ENCODE data around the gene ARHGEF40.

The ARHGEF40 gene

GRCh38 chr14:21041676-21042433 is 28.2 kb upstream of the ARHGEF40 start, which contains the start of gene RNASE7:
TSS of gene RNASE7 (plus strand) at chr14:21042362. CDS start at chr14:21042993, 631 bp downstream.
- Histone ChIP-seq H3K4me3 (ENCODE audit: low read length) (no peak within 1 kb of the TSS), H3K27ac (ENCODE audit: low read length) (no peak within 1 kb of the TSS), H3K9ac (ENCODE audit: low read length) (no peak within 1 kb of the TSS), H3K4me1 (ENCODE audit: control insufficient read depth, low read depth, low read length) (peaks cover 15% of the 10 kb centered on the region), H3K36me3 (ENCODE audit: control insufficient read depth, low read depth, low read length) (no peaks in the 10 kb centered on the region), H3K27me3 (ENCODE audit: control insufficient read depth, insufficient read depth, low read length) (no peaks in the 10 kb centered on the region), H3K9me3 (ENCODE audit: control insufficient read depth, low read depth, low read length) (no peaks in the 10 kb centered on the region)

GRCh38 chr14:21042918-21043317 is 27.2 kb upstream of the ARHGEF40 start:
- Histone ChIP-seq H3K27me3 (ENCODE audit: control insufficient read depth, insufficient read depth, low read length) (no peaks in the 10 kb centered on the region), H3K4me1 (ENCODE audit: control insufficient read depth, low read depth, low read length) (peaks cover 15% of the 10 kb centered on the region), H3K9ac (ENCODE audit: low read length) (no peak overlapping the region), H3K36me3 (ENCODE audit: control insufficient read depth, low read depth, low read length) (no peaks in the 10 kb centered on the region), H3K9me3 (ENCODE audit: control insufficient read depth, low read depth, low read length) (no peaks in the 10 kb centered on the region), H3K4me3 (ENCODE audit: low read length) (no peak overlapping the region), H3K27ac (ENCODE audit: low read length) (no peak overlapping the region)

- Histone ChIP-seq H3K9me3 (ENCODE audit: control insufficient read depth, low read depth, low read length) (no peaks in the 10 kb centered on the region), H3K27me3 (ENCODE audit: control insufficient read depth, insufficient read depth, low read length) (no peaks in the 10 kb centered on the region), H3K36me3 (ENCODE audit: control insufficient read depth, low read depth, low read length) (no peaks in the 10 kb centered on the region), H3K27ac (ENCODE audit: low read length) (no peak overlapping the region), H3K4me1 (ENCODE audit: control insufficient read depth, low read depth, low read length) (peaks cover 15% of the 10 kb centered on the region), H3K9ac (ENCODE audit: low read length) (no peak overlapping the region), H3K4me3 (ENCODE audit: low read length) (no peak overlapping the region)
Measured at GRCh38 chr14:21043387-21043973, 26.6 kb upstream of the ARHGEF40 start.

- Histone ChIP-seq H3K36me3 (ENCODE audit: control insufficient read depth, low read depth, low read length) (no peaks in the 10 kb centered on the region), H3K27me3 (ENCODE audit: control insufficient read depth, insufficient read depth, low read length) (no peaks in the 10 kb centered on the region), H3K4me1 (ENCODE audit: control insufficient read depth, low read depth, low read length) (peaks cover 9% of the 10 kb centered on the region), H3K9me3 (ENCODE audit: control insufficient read depth, low read depth, low read length) (no peaks in the 10 kb centered on the region), H3K4me3 (ENCODE audit: low read length) (no peak overlapping the region), H3K27ac (ENCODE audit: low read length) (no peak overlapping the region), H3K9ac (ENCODE audit: low read length) (no peak overlapping the region)
Measured at GRCh38 chr14:21043974-21044618, 26.0 kb upstream of the ARHGEF40 start.

- H3K27me3 ChIP-seq (ENCODE audit: control insufficient read depth, insufficient read depth, low read length) = no peaks in the 10 kb centered on the region
- H3K9ac ChIP-seq (ENCODE audit: low read length) = no peak overlapping the region
- H3K27ac ChIP-seq (ENCODE audit: low read length) = no peak overlapping the region
- no peaks in the 10 kb centered on the region for H3K36me3 ChIP-seq (ENCODE audit: control insufficient read depth, low read depth, low read length)
- no peak overlapping the region for H3K4me3 ChIP-seq (ENCODE audit: low read length)
- no peaks in the 10 kb centered on the region for H3K4me1 ChIP-seq (ENCODE audit: control insufficient read depth, low read depth, low read length)
- no peaks in the 10 kb centered on the region for H3K9me3 ChIP-seq (ENCODE audit: control insufficient read depth, low read depth, low read length)
Measured at GRCh38 chr14:21047378-21047781, 22.7 kb upstream of the ARHGEF40 start.

- H3K4me3 ChIP-seq (ENCODE audit: low read length) = no peak overlapping the region
Measured at GRCh38 chr14:21048638-21049037, 21.5 kb upstream of the ARHGEF40 start.

GRCh38 chr14:21049271-21049673 is 20.8 kb upstream of the ARHGEF40 start:
- Histone ChIP-seq H3K27me3 (ENCODE audit: control insufficient read depth, insufficient read depth, low read length) (no peaks in the 10 kb centered on the region), H3K27ac (ENCODE audit: low read length) (no peak overlapping the region), H3K4me1 (ENCODE audit: control insufficient read depth, low read depth, low read length) (no peaks in the 10 kb centered on the region), H3K4me3 (ENCODE audit: low read length) (no peak overlapping the region), H3K9ac (ENCODE audit: low read length) (no peak overlapping the region), H3K36me3 (ENCODE audit: control insufficient read depth, low read depth, low read length) (no peaks in the 10 kb centered on the region), H3K9me3 (ENCODE audit: control insufficient read depth, low read depth, low read length) (no peaks in the 10 kb centered on the region)

More at GRCh38 chr14:21048638-21049037, 21.5 kb upstream of the ARHGEF40 start:
- H3K4me1 ChIP-seq (ENCODE audit: control insufficient read depth, low read depth, low read length) = no peaks in the 10 kb centered on the region
- no peak overlapping the region for H3K27ac ChIP-seq (ENCODE audit: low read length)
- H3K9ac ChIP-seq (ENCODE audit: low read length) = no peak overlapping the region
- H3K27me3 ChIP-seq (ENCODE audit: control insufficient read depth, insufficient read depth, low read length) = no peaks in the 10 kb centered on the region
- no peaks in the 10 kb centered on the region for H3K36me3 ChIP-seq (ENCODE audit: control insufficient read depth, low read depth, low read length)
- no peaks in the 10 kb centered on the region for H3K9me3 ChIP-seq (ENCODE audit: control insufficient read depth, low read depth, low read length)

GRCh38 chr14:21050597-21050996 is 19.5 kb upstream of the ARHGEF40 start:
- no peaks in the 10 kb centered on the region for H3K9me3 ChIP-seq (ENCODE audit: control insufficient read depth, low read depth, low read length)
- no peak overlapping the region for H3K9ac ChIP-seq (ENCODE audit: low read length)
- peaks cover 2% of the 10 kb centered on the region for H3K4me1 ChIP-seq (ENCODE audit: control insufficient read depth, low read depth, low read length)
- H3K4me3 ChIP-seq (ENCODE audit: low read length) = no peak overlapping the region
- H3K36me3 ChIP-seq (ENCODE audit: control insufficient read depth, low read depth, low read length) = no peaks in the 10 kb centered on the region
- H3K27me3 ChIP-seq (ENCODE audit: control insufficient read depth, insufficient read depth, low read length) = no peaks in the 10 kb centered on the region
- H3K27ac ChIP-seq (ENCODE audit: low read length) = no peak overlapping the region

GRCh38 chr14:21053184-21054122 is 16.7 kb upstream of the ARHGEF40 start:
- Histone ChIP-seq H3K4me1 (ENCODE audit: control insufficient read depth, low read depth, low read length) (peaks cover 3% of the 10 kb centered on the region), H3K9me3 (ENCODE audit: control insufficient read depth, low read depth, low read length) (no peaks in the 10 kb centered on the region), H3K9ac (ENCODE audit: low read length) (no peak overlapping the region), H3K27ac (ENCODE audit: low read length) (no peak overlapping the region), H3K27me3 (ENCODE audit: control insufficient read depth, insufficient read depth, low read length) (no peaks in the 10 kb centered on the region), H3K4me3 (ENCODE audit: low read length) (no peak overlapping the region), H3K36me3 (ENCODE audit: control insufficient read depth, low read depth, low read length) (no peaks in the 10 kb centered on the region)

- no peaks in the 10 kb centered on the region for H3K27me3 ChIP-seq (ENCODE audit: control insufficient read depth, insufficient read depth, low read length)
- no peaks in the 10 kb centered on the region for H3K36me3 ChIP-seq (ENCODE audit: control insufficient read depth, low read depth, low read length)
- peaks cover 3% of the 10 kb centered on the region for H3K4me1 ChIP-seq (ENCODE audit: control insufficient read depth, low read depth, low read length)
- H3K4me3 ChIP-seq (ENCODE audit: low read length) = no peak overlapping the region
- no peak overlapping the region for H3K27ac ChIP-seq (ENCODE audit: low read length)
- no peak overlapping the region for H3K9ac ChIP-seq (ENCODE audit: low read length)
- no peaks in the 10 kb centered on the region for H3K9me3 ChIP-seq (ENCODE audit: control insufficient read depth, low read depth, low read length)
Measured at GRCh38 chr14:21054123-21054767, 15.9 kb upstream of the ARHGEF40 start.

- H3K9ac ChIP-seq (ENCODE audit: low read length) = no peak overlapping the region
- H3K4me1 ChIP-seq (ENCODE audit: control insufficient read depth, low read depth, low read length) = peaks cover 3% of the 10 kb centered on the region
Measured at GRCh38 chr14:21054768-21055145, 15.3 kb upstream of the ARHGEF40 start.

More at GRCh38 chr14:21054768-21055145, 15.3 kb upstream of the ARHGEF40 start:
- Histone ChIP-seq H3K36me3 (ENCODE audit: control insufficient read depth, low read depth, low read length) (no peaks in the 10 kb centered on the region), H3K9me3 (ENCODE audit: control insufficient read depth, low read depth, low read length) (no peaks in the 10 kb centered on the region), H3K27ac (ENCODE audit: low read length) (no peak overlapping the region), H3K4me3 (ENCODE audit: low read length) (no peak overlapping the region), H3K27me3 (ENCODE audit: control insufficient read depth, insufficient read depth, low read length) (no peaks in the 10 kb centered on the region)

Measured in iPS-18a (cell line).